ENCODE results near the gene OSER1. TPM values are rescaled to one million over a fixed set of nuclear protein-coding genes. Genes with fewer than 3 reads are reported as not detected.
A peak's percentile ranks its signal among the peaks of the same experiment; 100 is the strongest.

Gene OSER1
- total RNA-seq, 1 donor: 46.7 TPM

DNA sequence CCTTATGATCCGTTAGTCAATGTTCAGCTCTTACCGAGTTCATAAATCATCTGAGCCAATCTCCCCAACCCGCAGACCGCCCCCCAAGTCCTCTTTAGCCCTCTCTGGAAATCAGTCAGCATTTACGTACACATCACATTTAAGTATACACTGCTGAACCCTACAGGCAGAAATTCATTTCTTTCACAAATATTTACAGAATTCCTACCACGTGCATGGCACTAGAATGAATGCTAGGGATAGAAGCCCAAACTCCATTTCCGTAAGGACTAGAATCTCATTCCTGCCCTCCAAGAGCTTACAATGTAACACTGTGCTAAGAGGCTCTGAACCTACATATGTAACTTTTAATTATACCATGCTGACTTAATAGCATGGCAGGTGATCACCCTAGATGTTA is 1.8 kb downstream of the OSER1 start:
- no peak for DNase-seq (ENCODE audit: insufficient read length, low spot score, missing footprints)
- no peaks in the 10 kb centered on the region for H3K27me3 ChIP-seq (ENCODE audit: insufficient read depth, low read length)
- H3K4me2 ChIP-seq (ENCODE audit: insufficient read depth, low read length): peak overlapping the region; percentile 100
- peak overlapping the region; percentile 95 for H3K4me3 ChIP-seq (ENCODE audit: insufficient read depth, low read length)
- H3K79me2 ChIP-seq (ENCODE audit: insufficient read depth, low read length): peaks cover 56% of the 10 kb centered on the region
- H3K9me3 ChIP-seq (ENCODE audit: low read depth, low read length): no peaks in the 10 kb centered on the region
- H3K4me1 ChIP-seq (ENCODE audit: insufficient read depth, low read length): peaks cover 41% of the 10 kb centered on the region
- H3K36me3 ChIP-seq (ENCODE audit: insufficient read depth, low read length): peaks cover 8% of the 10 kb centered on the region
- H2AFZ ChIP-seq (ENCODE audit: low read length): no peak overlapping the region
- peaks cover 25% of the 10 kb centered on the region for H4K20me1 ChIP-seq (ENCODE audit: insufficient read depth, low read length)
- TF ChIP-seq, protein P1, sequence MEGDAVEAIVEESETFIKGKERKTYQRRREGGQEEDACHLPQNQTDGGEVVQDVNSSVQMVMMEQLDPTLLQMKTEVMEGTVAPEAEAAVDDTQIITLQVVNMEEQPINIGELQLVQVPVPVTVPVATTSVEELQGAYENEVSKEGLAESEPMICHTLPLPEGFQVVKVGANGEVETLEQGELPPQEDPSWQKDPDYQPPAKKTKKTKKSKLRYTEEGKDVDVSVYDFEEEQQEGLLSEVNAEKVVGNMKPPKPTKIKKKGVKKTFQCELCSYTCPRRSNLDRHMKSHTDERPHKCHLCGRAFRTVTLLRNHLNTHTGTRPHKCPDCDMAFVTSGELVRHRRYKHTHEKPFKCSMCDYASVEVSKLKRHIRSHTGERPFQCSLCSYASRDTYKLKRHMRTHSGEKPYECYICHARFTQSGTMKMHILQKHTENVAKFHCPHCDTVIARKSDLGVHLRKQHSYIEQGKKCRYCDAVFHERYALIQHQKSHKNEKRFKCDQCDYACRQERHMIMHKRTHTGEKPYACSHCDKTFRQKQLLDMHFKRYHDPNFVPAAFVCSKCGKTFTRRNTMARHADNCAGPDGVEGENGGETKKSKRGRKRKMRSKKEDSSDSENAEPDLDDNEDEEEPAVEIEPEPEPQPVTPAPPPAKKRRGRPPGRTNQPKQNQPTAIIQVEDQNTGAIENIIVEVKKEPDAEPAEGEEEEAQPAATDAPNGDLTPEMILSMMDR (IDR thresholded peaks at IDR 0.05; ENCODE audit: extremely low read depth, low read depth, low read length): no peak
- H3K27ac ChIP-seq (ENCODE audit: low read depth, low read length): peak overlapping the region; percentile 93

DNA sequence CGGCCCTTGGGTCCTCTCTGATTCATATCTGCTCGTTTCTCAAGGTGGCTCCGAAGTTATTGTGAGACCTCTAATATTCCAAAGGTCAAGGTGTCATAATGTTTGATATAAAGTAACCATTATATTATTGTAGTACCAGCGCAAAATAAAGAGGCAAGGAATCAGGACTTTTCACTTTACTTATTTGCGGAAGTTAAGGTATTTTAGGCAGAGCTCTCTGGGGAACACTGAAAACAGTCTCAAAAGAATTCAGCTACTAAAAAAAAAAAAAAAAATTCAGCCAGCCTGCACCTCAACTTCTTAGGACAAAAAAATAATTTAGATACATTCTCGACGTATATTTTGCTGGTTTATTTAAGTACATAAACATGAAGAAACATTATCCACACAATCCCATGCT is 2.4 kb downstream of the OSER1 start:
- Histone ChIP-seq H4K20me1 (ENCODE audit: insufficient read depth, low read length) (peaks cover 25% of the 10 kb centered on the region), H3K27ac (ENCODE audit: low read depth, low read length) (no peak overlapping the region), H3K4me2 (ENCODE audit: insufficient read depth, low read length) (peak overlapping the region; percentile 100), H3K4me3 (ENCODE audit: insufficient read depth, low read length) (no peak overlapping the region), H2AFZ (ENCODE audit: low read length) (no peak overlapping the region), H3K79me2 (ENCODE audit: insufficient read depth, low read length) (peaks cover 56% of the 10 kb centered on the region), H3K4me1 (ENCODE audit: insufficient read depth, low read length) (peaks cover 47% of the 10 kb centered on the region), H3K9me3 (ENCODE audit: low read depth, low read length) (no peaks in the 10 kb centered on the region), H3K36me3 (ENCODE audit: insufficient read depth, low read length) (peaks cover 8% of the 10 kb centered on the region), H3K27me3 (ENCODE audit: insufficient read depth, low read length) (no peaks in the 10 kb centered on the region)
- TF ChIP-seq, protein P1 (IDR thresholded peaks at IDR 0.05; ENCODE audit: extremely low read depth, low read depth, low read length): no peak
- DNase-seq (ENCODE audit: insufficient read length, low spot score, missing footprints): no peak

DNA sequence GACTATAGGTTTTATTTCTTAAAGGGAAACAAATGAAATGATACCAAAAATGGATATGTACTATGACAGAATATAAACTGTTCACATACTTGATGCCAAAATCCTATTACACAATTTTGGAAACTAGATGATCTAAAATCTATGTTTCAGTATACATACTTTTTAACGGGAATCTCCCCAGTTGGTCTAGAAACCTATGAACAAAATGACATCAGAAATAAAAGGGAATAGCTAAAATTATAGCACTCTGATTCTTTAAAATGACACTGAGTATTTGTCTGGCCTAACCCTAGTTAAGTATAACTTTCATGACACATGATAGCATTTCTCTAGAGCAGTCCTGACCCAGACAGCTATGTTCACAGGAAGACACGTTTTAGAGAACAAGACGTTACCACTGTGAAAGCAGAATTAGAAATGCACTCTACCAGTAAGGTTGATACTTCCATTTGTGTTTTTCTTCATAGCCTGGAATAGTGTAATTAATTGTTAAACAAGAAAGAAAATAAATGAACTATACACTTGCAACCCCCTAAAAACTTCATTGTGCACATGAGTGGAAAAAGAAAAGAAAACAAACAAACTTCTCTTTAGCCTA is 3.3 kb downstream of the OSER1 start:
- TF ChIP-seq, protein P1 (IDR thresholded peaks at IDR 0.05; ENCODE audit: extremely low read depth, low read depth, low read length): no peak
- H3K36me3 ChIP-seq (ENCODE audit: insufficient read depth, low read length): peaks cover 15% of the 10 kb centered on the region
- peaks cover 25% of the 10 kb centered on the region for H4K20me1 ChIP-seq (ENCODE audit: insufficient read depth, low read length)
- H3K27me3 ChIP-seq (ENCODE audit: insufficient read depth, low read length): no peaks in the 10 kb centered on the region
- no peaks in the 10 kb centered on the region for H3K9me3 ChIP-seq (ENCODE audit: low read depth, low read length)
- no peak overlapping the region for H3K27ac ChIP-seq (ENCODE audit: low read depth, low read length)
- no peak overlapping the region for H2AFZ ChIP-seq (ENCODE audit: low read length)
- peaks cover 64% of the 10 kb centered on the region for H3K79me2 ChIP-seq (ENCODE audit: insufficient read depth, low read length)
- no peak for DNase-seq (ENCODE audit: insufficient read length, low spot score, missing footprints)
- no peak overlapping the region for H3K4me2 ChIP-seq (ENCODE audit: insufficient read depth, low read length)
- no peak overlapping the region for H3K4me3 ChIP-seq (ENCODE audit: insufficient read depth, low read length)
- H3K4me1 ChIP-seq (ENCODE audit: insufficient read depth, low read length): peaks cover 53% of the 10 kb centered on the region

DNA sequence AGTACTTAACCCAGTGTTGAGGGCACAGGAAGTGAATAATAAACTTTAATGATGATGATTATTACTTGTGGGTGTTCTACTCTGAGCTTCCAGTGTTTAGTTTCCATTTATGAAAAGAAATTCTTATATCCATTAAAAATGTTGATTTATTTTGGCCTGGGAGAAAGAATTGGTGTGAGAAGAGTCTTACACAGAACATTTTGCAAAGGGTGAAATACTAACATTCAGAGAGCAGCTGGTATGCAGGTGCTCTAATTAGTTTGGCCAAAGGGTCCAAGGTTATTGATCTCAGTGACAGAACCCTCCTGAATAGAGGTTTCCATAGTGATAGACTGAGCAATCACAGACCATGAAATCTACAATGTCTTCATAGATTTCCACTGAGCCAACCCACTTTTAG is 4.4 kb downstream of the OSER1 start:
- H3K4me2 ChIP-seq (ENCODE audit: insufficient read depth, low read length): no peak overlapping the region
- no peaks in the 10 kb centered on the region for H3K27me3 ChIP-seq (ENCODE audit: insufficient read depth, low read length)
- peaks cover 75% of the 10 kb centered on the region for H3K79me2 ChIP-seq (ENCODE audit: insufficient read depth, low read length)
- no peaks in the 10 kb centered on the region for H3K9me3 ChIP-seq (ENCODE audit: low read depth, low read length)
- H3K4me3 ChIP-seq (ENCODE audit: insufficient read depth, low read length): no peak overlapping the region
- H3K4me1 ChIP-seq (ENCODE audit: insufficient read depth, low read length): peaks cover 44% of the 10 kb centered on the region
- TF ChIP-seq, protein P1 (IDR thresholded peaks at IDR 0.05; ENCODE audit: extremely low read depth, low read depth, low read length): no peak
- peaks cover 26% of the 10 kb centered on the region for H3K36me3 ChIP-seq (ENCODE audit: insufficient read depth, low read length)
- no peak overlapping the region for H2AFZ ChIP-seq (ENCODE audit: low read length)
- DNase-seq (ENCODE audit: insufficient read length, low spot score, missing footprints): no peak
- H3K27ac ChIP-seq (ENCODE audit: low read depth, low read length): no peak overlapping the region
- H4K20me1 ChIP-seq (ENCODE audit: insufficient read depth, low read length): peaks cover 27% of the 10 kb centered on the region

All from osteoblast (primary cell).